COLO668 (cell line): ENCODE measurements around the gene CYB561D2.

Source experiments
- DNase-seq: peaks from one replicate; lab custom pipeline; 2025; ENCODE audit not compliant: unreplicated experiment; lab: John Stamatoyannopoulos, UW

Gene CYB561D2

DNA sequence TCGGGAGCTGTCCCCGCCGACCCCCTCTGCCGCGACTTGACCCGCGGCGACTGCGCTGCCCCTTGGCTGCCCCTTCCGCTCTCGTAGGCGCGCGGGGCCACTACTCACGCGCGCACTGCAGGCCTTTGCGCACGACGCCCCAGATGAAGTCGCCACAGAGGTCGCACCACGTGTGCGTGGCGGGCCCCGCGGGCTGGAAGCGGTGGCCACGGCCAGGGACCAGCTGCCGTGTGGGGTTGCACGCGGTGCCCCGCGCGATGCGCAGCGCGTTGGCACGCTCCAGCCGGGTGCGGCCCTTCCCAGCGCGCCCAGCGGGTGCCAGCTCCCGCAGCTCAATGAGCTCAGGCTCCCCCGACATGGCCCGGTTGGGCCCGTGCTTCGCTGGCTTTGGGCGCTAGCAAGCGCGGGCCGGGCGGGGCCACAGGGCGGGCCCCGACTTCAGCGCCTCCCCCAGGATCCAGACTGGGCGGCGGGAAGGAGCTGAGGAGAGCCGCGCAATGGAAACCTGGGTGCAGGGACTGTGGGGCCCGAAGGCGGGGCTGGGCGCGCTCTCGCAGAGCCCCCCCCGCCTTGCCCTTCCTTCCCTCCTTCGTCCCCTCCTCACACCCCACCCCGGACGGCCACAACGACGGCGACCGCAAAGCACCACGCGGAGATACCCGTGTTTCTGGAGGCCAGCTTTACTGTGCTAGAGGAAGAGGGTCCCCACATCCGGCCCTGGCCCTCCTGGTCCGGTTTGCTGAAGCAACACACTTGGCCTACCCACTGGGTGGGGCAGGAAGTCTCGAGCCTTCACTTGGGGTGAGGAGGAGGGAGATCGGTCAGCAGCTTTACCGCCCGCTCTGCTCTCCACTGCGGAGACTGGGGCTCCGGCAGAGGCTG lies 10.0 kb upstream of the CYB561D2 start, which contains the start of gene RASSF1:
RASSF1 (minus strand) TSS at position 389 of the 882 bp plus-strand sequence; CDS start at position 358, 31 bp downstream.
- DNase-seq, result no peak

DNA sequence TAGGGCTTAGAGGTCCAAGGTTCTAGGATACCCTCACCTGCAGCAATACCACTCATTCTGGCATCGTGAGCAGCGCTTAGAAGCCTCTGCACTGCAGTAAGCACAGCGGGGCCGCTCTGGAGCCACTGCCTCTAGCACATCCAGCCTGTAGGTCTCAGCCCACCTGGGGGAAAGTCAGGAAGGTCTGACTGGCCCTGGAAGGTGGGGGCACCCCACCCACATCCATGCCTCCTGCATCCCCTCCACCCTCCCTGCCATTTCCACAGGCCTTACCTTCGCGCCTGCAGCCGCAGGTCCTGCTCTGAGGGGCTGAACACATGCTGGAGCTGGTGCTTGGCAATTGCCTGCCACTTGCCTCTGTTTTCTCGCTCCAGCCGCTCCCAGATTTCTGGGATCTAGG lies 9.1 kb upstream of the CYB561D2 start:
- no peak for DNase-seq

DNA sequence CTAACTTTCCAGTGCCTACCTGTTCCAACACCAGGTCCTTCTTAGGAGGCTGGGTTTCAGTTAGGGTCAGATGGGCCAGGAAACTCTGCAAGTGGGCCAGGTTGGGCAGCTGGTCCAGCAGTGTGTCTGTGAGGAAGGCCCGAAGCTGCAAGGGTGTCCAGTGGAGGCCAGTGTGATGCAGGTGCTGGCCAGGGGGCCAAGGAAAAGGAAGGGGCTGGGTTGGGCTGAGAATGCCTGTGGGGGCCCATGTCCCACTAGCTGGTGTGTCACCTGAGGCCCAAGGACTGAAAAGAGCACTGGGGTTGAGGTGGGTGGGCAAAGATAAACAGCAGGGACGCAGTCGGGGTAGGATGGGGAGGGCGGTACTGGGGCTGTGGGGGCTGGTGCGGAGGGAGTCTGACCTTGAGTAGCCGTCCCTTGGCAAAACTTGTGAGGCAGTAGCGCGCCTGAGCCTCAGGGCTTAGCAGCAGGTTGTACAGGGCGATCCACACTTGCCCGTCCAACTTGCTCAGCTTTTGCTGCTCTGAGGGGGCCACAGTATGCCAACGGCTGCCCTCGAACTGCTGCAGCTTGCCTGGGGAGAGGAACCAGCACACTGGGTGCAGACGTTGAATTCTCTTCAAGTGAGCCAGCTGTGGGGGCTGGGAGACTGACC lies 8.5 kb upstream of the CYB561D2 start:
- DNase-seq, result no peak

DNA sequence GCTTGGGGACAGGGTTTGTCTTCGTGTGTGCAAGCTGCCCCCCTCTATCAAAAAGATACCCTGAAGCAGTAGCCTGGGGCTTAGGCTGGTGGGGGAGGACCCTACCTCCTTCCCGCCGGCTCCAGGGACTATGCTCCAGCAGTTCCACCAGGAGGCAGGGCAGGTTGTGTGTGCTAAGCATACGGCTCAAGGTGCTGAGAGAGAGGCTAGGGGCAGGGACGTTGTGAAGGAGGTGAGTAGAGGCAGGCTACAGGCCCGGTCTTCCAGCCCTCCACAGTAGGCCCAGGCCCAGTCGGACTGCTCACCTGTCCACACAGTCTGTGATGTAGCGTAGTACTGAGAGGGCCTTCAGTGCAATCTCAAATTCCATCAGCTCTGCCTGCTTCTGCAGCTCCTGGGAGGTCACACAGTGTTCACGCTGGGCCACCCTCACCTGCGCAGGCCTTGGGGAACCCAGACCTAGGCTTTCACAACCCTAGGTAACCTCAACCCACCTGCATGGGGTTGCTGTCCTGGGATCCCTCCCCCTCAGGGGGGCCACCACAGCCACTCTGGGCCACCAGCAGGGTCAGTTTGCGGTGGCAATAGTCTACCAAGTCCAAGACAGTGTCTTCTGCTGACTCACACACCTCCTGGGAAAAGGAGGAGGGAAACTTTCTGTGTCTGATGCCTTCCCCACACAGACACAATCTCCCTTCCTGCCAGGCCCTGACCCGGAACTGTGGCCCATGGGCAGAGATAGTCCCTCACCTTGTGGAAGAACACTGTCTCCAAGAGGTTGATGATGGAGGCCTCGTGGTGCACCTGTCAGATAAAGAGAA lies 7.6 kb upstream of the CYB561D2 start:
- no peak for DNase-seq

DNA sequence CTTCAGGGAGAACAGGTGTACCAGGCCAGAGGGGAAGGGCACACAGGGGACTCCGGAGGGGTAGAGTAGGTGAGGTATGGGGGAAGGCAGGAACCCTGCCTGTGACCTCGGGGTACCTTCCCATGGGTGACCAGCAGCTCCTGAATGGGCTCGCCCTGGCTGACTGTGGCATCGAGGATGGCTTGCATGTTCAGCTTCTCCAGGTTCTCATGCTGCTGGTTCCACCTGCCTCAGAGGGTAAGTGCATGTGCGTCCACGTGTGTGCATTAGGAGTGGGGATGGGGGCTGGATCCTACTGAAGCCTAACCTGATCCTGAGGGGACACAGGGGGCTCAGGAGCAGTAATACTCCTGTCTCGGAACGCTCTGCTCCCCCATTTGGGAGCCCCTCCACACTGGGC lies 5.7 kb upstream of the CYB561D2 start:
- DNase-seq, result no peak

DNA sequence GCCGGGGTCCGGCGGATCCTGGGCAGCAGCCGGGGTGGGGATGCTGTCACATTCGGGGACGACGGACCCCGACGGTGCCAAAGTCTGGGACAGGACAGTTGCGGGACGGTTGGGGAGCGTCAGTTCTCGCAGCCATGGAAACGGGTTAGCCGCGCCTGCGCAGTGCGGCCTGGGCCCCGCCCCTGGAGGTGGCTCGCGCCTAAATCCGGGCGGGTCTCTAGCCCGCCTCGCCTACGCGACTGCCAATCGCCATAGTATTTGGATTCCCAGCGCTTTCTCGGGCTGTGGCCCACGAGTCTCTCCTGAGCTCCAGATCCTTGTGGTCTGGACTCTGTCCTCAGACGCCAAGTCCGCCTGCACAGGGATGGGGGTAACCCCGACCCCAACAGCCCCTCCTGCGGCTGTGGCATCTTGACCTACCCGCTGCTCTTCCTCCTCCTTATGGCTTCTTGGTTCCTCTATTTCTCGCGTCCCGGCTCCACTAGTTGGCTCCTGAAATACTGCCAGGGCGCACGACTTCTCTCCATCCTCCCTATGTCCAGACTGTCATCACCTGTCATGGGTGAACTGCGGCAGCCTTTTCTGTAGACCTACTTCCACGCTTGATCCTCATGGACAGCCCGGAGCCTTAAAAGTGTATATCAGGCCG lies 5.0 kb upstream of the CYB561D2 start, which contains the start of gene ZMYND10:
ZMYND10 (minus strand) TSS at position 147 of the 649 bp plus-strand sequence. CDS start 153 bp downstream, outside the sequence.
- DNase-seq, result no peak

DNA sequence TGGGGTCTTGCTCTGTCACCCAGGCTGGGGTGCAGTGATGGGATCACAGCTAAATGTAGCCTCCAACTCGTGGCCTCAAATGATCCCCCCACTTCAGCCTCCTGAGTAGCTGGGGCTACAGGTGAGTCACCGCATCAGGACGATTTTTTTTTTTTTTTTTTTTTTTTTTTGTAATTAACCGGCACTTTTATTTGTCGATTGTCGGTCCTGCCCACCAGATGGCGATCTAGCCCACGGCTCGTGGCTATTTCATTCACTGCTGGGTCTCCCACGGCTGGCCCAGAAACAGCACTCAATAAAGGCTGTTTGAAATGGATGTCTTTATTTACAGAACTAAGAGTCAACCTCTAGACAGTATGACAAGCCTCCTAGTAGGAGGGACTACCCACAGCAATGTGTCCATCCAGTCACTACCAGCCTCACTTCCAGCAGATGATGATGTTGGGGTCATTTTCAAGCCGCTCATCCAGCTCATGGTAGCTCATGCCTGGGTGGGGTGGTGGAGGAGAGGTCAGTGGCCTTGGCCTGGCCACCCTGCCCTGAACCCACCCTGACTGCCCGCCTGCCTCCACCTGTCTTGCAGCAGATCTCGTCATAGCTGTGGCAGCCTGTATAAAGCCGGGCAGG lies 3.4 kb upstream of the CYB561D2 start:
- DNase-seq, result peak; percentile 56

DNA sequence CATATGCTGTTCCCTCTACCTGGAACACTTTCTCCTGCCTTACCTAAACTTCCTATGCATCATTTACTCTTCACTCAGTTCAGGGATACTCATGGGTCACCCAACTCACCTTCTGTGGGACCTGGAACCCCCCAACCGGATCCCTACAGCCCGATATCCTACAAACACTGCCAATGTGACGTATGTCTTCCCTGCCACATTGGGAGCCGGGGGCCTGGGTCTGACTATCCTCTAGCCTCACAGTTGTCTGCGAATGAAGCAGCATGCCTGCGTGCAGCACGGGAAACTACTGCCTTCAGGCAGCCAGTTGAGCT lies 492 bp upstream of the CYB561D2 start:
- DNase-seq, result no peak

DNA sequence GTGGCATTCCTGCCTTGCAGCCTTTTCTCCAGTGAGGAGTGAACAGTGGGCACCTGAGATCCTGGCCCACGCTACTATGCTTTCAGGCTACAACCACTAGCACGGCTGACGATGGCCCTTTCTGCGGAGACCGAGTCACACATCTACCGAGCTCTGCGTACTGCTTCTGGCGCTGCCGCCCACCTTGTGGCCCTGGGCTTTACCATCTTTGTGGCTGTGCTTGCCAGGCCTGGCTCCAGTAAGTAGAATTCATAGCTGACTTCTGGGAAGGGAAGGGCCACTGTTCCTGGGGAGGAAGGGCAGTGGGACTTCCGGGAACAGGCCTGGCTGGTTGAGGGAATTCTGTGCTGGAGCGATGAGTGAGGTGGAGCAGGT lies 648 bp downstream of the CYB561D2 start:
- DNase-seq, result peak; percentile 25

DNA sequence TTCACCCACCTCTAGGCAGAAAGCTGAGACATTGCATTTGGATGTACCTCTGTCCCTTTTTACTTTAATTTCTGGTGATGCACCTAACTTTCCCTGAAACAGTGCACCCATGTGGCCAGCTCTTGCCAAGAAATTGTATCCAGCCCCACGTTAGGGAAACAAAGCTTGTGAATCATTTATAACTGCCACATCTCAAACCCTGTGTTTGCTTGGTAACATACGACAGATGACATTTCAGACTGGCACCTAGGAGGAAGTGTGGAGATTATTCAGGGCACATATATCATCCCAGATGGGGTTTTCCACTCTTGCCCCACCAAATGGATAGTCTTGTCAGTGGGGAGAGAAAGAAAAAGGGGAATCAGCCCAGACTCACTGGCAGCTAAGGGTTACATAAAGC lies 2.1 kb downstream of the CYB561D2 start:
- peak; percentile 8 for DNase-seq

DNA sequence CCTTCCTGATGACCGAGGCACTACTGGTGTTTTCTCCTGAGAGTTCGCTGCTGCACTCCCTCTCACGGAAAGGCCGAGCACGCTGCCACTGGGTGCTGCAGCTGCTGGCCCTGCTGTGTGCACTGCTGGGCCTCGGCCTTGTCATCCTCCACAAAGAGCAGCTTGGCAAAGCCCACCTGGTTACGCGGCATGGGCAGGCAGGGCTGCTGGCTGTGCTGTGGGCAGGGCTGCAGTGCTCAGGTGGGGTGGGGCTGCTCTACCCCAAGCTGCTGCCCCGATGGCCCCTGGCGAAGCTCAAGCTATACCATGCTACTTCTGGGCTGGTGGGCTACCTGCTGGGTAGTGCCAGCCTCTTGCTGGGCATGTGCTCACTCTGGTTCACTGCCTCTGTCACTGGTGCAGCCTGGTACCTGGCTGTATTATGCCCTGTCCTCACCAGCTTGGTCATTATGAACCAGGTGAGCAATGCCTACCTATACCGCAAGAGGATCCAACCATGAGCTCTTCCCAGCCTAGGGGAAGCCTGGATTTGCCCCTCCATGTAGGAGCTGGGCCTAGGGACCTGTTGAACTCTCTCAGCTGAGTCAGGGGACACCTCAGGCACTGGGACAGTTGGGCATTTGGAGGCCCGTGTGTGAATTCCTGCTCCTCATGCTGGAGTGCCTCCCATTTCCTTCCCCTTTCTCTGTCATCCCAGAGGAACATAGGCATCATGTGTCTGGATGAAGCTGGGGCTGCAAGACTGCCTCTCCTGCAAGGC lies 2.8 kb downstream of the CYB561D2 start:
- DNase-seq, result no peak

DNA sequence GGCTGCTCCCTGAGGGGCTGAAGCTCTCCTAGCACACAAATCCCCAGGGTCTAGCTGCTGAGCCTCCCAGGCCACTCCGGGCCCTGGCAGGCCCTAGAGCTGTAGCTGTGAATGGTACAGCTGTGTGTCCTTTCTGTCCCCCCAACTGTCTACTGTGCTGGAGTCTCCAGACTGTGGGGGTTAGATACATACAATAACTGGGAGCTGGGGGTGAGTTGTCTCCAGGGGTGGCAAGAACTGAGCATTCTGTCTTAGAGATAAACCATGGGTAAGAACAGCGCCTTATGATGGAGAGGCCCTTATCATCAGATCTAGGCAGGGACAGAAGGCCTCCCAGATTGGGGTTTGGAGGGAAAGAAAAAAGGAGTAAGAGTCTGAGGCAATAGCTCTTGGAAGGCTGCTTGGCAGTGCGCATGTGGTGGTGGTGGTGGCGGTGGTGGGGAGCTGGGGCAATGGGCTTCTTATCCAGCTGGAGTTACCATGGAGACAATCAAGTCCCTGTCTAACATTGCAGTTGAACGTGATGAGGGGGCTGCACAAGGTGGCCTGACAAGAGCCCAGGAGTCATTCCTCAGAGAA lies 3.6 kb downstream of the CYB561D2 start:
- DNase-seq, result no peak

DNA sequence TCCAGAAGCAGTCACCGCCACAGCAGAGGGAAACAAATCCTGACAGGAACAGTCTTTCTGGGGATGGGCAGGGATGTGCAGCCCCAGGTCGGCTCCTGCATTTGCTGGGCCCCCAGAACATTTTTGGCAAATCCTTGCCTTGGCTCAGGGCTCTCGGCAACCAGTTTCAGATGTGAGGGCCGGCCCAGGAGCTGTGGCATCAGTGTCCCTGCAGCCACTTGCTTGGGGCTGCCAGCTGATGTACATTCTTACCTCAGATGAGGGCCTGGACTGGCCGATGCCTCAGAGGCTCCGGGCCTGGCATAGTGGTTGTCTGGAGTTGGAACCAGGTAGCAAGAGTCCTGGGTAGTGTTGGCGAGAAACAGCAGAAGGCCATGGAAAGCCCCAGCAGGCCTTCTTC lies 4.2 kb downstream of the CYB561D2 start:
- DNase-seq, result no peak

DNA sequence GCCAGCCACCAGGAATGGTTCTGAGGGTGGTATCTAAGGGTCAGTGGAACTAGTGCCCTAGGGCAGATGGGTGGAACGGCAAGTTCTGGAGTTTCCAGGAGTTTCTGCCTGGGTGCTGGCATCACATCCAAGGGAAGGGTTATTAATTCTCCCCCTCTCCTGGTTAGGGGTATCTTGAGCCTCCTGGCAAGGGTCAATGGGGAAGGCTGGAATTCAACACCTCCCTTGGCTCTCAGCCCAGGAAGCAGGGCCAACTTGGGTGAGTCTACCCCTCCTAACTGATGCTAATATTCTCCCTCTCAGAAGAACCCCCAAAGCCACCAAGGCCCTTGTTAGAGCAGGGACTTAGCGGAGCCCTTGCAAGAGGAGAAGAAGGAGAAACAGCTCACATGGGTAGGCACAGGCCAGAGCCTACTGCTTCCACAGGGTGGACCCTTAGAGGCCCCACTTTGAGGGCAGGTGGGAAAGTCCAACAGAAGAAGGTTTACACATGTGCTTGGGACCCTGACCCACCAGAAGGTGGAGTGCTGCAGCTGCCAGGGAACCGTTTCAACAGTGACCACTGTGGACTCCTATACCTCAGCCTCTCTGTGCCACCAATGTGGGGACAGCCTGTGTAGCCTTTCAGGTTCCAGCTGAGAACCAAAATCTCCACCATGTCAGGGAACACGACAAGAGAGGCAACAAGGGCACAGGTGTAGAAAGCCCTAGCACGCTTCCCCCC lies 5.3 kb downstream of the CYB561D2 start:
- no peak for DNase-seq

DNA sequence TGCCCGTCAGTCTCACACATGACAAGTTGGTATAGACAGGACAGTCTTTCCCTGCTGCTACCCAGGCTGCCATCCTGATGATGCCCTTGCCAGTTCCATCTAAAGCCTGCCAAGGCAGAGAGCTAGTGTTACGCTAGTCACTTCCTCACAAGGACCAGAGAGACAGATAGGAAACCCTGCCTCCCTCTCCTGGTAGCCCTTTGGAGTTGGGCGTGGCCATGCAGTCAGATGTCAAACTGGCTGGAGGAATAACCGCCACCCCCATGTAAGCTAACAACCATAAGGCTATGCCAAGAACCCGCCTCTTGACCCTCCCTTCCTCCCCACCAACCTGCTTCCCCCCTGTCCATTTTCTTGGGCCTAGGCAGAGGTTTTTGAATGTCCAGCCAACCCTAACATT lies 5.9 kb downstream of the CYB561D2 start:
- peak; percentile 10 for DNase-seq

DNA sequence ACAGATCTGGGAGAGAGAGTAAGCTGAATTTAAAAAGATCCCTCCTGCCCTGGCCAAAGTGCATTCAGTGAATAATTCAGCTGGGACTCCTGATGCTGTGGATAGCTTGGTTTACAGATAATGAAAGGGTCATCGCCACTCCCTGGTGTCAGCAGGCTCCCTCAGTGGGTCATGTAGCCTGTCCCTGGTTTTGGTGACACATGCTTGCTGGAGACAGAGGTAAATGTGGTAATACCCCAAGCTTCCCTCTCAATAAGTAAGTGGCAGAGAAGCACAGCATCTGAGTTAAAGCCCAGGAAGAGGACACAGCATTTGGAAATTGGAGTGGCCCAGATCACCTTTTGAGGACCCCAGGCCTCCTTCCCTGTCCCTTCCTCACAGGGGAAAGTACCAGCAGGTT lies 6.8 kb downstream of the CYB561D2 start:
- no peak for DNase-seq

DNA sequence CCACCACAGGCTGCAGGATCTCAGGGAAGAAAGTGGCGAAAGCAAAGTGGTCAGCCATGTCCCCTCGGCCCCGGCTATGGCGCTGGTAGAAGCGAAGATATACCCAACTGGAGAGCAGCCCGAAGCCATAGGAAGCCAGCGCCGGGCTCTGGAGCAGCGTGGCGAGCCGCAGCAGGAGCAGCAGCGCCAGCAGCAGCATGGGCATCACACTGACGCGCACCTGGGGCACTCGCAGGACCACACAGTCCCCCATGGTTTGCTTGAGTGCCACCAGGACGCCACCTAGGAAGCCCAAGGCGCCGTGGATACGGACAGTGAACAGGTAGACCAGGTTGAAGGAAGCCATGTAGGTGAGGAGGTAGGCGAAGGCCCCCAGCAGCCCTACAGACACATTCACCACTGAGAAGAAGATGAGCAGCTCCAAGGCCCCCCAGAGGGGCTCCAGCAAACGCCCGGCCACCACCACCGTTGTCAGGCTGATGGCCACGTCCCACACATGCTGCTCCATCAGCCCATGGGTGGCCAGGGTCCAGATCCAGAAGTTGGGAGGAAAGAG lies 7.8 kb downstream of the CYB561D2 start:
- DNase-seq, result peak; percentile 17

DNA sequence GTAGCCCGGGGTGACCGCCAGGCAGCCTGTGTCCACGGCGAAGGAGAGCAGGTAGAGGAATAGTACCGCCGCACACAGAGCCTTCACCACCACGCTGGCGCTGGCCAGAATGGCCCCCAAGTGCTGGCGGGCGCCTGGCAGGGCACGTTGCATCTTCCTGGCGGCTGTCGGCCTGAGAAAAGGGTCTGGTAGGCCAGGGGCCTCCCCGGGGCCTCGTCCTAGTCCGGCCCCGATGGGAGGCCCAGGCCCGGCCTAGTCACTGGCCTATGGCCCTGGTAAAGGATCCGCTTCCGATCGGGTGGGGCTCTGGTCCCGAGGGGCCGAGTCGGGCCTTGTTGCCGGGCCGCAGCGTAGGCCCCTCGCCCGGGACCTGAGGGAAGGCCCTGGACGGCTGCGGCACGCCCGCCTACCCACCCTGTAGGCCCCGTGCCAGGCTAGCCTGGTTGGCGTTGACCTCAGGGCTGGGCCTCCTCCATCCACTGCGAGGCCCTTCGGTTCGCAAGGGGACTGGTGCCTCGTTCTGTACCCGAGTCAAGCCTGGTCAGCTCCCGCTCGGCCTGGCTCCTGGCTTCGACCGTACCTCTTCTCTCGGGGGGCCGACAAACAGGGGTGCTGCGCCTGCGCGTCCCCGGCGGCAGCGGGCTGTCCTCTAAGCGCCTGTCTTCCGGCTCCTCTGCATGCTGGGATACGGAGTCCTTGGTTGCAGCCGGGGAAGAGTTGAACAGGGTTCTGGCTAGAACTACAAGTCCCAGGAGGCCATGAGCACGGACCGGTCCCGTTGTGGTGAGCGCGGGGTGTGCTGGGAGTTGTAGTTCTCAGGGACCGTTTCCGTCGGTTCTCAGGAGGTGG lies 8.5 kb downstream of the CYB561D2 start, which contains the start of gene TMEM115:
TMEM115 (minus strand) TSS at position 611 of the 849 bp plus-strand sequence; CDS start at position 153, 458 bp downstream.
- peak; percentile 91 for DNase-seq
